Measurements from ENCODE around the gene LGALS16. TPM values are rescaled to one million over a fixed set of nuclear protein-coding genes. Genes with fewer than 3 reads are reported as not detected.
"Not testable (repeated sequence)": the region's sequence is repeated elsewhere in the genome, so short reads cannot be mapped to it uniquely, and the experiment has no call there.

Gene LGALS16, protein sequence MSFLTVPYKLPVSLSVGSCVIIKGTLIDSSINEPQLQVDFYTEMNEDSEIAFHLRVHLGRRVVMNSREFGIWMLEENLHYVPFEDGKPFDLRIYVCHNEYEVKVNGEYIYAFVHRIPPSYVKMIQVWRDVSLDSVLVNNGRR
- polyA plus RNA-seq (2013, experiment 1 of 2): not detected
- not detected for polyA plus RNA-seq (2013, experiment 2 of 2)

DNA sequence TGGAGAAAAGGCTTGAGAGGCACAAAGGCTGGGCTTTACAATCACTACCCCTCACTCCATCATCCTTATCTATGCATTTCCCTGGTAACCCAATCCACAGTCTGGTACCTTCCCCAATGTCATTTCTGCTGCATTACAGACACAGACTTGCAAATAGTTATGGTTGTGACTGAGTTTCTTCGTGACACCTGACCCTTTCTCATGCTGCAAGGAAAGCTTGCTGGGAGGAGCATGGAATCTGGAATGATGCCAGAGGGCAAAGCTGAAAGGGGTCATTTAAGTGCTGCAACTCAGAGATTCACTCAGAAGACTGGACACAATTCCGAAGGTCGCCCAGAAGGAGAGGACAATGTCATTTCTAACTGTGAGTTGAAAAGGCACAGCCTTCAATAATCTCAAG lies at the start of gene LGALS16:
Gene LGALS16, plus strand, starts transcription at position 301 of the 400 bp plus-strand sequence. Its CDS starts 49 bp downstream, at position 350.
- Histone ChIP-seq H3K9me3 (ENCODE audit: control insufficient read depth, low read length) (no peaks in the 10 kb centered on the region), H3K4me3 (ENCODE audit: extremely low read depth, insufficient read depth, low read length, poor library complexity, severe bottlenecking) (no peak within 1 kb of the TSS), H3K4me1 (ENCODE audit: control insufficient read depth, insufficient read depth, low read length, poor library complexity, severe bottlenecking) (no peaks in the 10 kb centered on the region), H3K36me3 (ENCODE audit: control insufficient read depth, insufficient read depth, low read length) (no peaks in the 10 kb centered on the region), H3K27ac (ENCODE audit: low read depth, low read length, severe bottlenecking) (no peak within 1 kb of the TSS)
- 0% methylated on average over 1 of the region's 3 CpGs for WGBS, 2 experiments (ENCODE audit: insufficient coverage in 2 of 2)

DNA sequence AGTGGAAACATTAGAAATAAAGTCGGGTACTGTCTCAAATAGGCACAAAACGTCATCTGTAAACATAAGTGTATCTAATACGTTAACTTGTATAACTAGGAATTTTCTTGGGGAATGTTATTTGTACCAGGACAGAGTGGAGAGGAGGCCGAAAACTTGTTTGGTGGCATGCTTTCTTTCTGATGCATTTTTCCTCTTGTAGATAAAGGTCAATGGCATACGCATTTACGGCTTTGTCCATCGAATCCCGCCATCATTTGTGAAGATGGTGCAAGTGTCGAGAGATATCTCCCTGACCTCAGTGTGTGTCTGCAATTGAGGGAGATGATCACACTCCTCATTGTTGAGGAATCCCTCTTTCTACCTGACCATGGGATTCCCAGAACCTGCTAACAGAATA lies 48.7 kb upstream of the LGALS16 start:
- WGBS, 2 experiments (ENCODE audit: insufficient coverage in 2 of 2): 83 to 84% methylated on average over 8 of the region's 9 CpGs

DNA sequence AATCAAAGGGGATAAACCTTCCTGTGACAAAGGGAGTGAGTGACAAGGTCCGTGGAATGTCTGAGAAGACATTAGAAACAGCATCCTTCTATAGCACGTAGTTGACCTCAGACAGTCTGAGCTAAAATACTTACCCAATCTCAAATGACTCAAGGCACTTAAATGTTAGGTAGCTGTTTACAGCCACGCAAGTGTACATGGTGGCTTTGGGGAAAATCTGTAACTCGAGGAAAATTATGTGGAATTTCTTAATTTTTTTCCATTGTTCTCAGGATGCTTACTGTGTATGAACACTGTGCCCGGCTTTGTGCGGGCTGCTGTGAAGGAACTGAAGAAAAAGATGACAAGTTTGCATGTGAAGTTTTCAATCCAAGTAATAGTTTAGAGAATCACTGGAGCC lies 48.2 kb upstream of the LGALS16 start:
- H3K27ac ChIP-seq (ENCODE audit: low read depth, low read length, severe bottlenecking): no peak overlapping the region

More for the DNA sequence above, 48.7 kb upstream of the LGALS16 start:
- no peaks in the 10 kb centered on the region for H3K4me1 ChIP-seq (ENCODE audit: control insufficient read depth, insufficient read depth, low read length, poor library complexity, severe bottlenecking)
- H3K36me3 ChIP-seq (ENCODE audit: control insufficient read depth, insufficient read depth, low read length): no peaks in the 10 kb centered on the region
- H3K27ac ChIP-seq (ENCODE audit: low read depth, low read length, severe bottlenecking): no peak overlapping the region
- no peaks in the 10 kb centered on the region for H3K9me3 ChIP-seq (ENCODE audit: control insufficient read depth, low read length)
- no peak overlapping the region for H3K4me3 ChIP-seq (ENCODE audit: extremely low read depth, insufficient read depth, low read length, poor library complexity, severe bottlenecking)

DNA sequence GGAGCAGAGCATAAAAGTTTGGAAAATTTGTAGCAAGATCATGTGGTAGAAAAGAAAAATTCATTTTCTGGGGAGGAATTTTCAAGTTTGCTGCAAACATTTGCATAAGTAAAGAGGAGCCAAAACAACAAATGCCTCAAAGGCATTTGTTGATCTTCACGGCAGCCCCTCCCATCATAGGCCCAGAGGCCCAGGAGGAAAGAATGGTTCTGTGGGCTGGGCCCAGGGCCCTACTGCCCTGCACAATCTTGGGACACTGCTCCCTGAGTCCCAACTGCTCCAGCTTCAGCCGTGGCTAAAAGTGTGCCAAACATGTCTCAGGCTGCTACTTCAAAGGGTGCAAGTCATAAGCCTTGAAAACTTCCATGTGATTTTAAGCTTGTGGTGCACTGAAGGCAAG lies 42.1 kb upstream of the LGALS16 start:
- Histone ChIP-seq H3K9me3 (ENCODE audit: control insufficient read depth, low read length) (peaks cover 13% of the 10 kb centered on the region), H3K4me3 (ENCODE audit: extremely low read depth, insufficient read depth, low read length, poor library complexity, severe bottlenecking) (no peak overlapping the region), H3K36me3 (ENCODE audit: control insufficient read depth, insufficient read depth, low read length) (no peaks in the 10 kb centered on the region), H3K4me1 (ENCODE audit: control insufficient read depth, insufficient read depth, low read length, poor library complexity, severe bottlenecking) (no peaks in the 10 kb centered on the region), H3K27ac (ENCODE audit: low read depth, low read length, severe bottlenecking) (no peak overlapping the region)
- WGBS, 2 experiments (ENCODE audit: insufficient coverage in 2 of 2): 20 to 77% methylated on average over 1 to 2 of the region's 2 CpGs

More for the DNA sequence above, 48.2 kb upstream of the LGALS16 start:
- Histone ChIP-seq H3K36me3 (ENCODE audit: control insufficient read depth, insufficient read depth, low read length) (no peaks in the 10 kb centered on the region), H3K9me3 (ENCODE audit: control insufficient read depth, low read length) (no peaks in the 10 kb centered on the region), H3K4me1 (ENCODE audit: control insufficient read depth, insufficient read depth, low read length, poor library complexity, severe bottlenecking) (no peaks in the 10 kb centered on the region), H3K4me3 (ENCODE audit: extremely low read depth, insufficient read depth, low read length, poor library complexity, severe bottlenecking) (no peak overlapping the region)
- WGBS, 2 experiments (ENCODE audit: insufficient coverage in 2 of 2): 47 to 58% methylated on average over 4 to 5 of the region's 6 CpGs

DNA sequence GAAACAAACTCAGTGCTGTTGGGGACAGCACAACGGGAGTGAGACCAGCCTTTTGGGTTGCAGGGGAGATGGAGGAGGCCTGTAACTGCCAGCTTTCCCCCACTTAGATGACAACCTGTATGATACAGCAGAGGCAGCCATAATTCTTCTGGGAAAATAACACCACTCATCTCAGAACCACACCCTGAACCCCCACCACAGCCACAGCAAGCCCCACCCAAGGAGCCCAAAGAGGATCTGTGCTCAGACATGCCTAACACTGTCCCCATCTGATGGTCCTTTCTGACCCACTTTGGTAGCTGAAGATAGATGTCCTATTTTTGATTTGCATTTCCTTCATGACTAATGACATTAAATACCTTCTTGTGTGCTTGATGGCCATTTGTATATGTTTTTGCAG lies 38.0 kb upstream of the LGALS16 start:
- no peak overlapping the region for H3K4me3 ChIP-seq (ENCODE audit: extremely low read depth, insufficient read depth, low read length, poor library complexity, severe bottlenecking)
- no peaks in the 10 kb centered on the region for H3K36me3 ChIP-seq (ENCODE audit: control insufficient read depth, insufficient read depth, low read length)
- WGBS, 2 experiments (ENCODE audit: insufficient coverage in 2 of 2): 29 to 60% methylated on average over 1 of the region's 1 CpG
- H3K9me3 ChIP-seq (ENCODE audit: control insufficient read depth, low read length): peaks cover 12% of the 10 kb centered on the region
- H3K27ac ChIP-seq (ENCODE audit: low read depth, low read length, severe bottlenecking): no peak overlapping the region
- H3K4me1 ChIP-seq (ENCODE audit: control insufficient read depth, insufficient read depth, low read length, poor library complexity, severe bottlenecking): no peaks in the 10 kb centered on the region

DNA sequence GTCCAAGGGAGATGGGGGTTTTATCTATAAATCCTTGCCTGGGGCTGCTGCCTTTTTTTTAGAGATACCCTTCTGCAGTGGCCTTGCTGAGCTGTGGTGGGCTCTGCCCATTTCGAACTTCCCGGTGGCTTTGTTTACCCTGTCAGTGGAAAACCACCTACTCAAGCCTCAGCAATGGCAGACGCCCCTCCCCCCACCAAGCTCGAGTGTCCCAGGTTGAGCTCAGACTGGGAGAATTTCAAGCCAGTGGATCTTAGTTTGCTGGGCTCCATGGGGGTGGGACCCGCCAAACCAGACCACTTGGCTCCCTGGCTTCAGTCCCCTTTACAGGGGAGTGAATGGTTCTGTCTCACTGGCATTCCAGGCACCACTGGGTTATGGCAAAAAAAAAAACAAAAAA lies 31.8 kb upstream of the LGALS16 start:
- Histone ChIP-seq H3K27ac (ENCODE audit: low read depth, low read length, severe bottlenecking) (no peak overlapping the region), H3K36me3 (ENCODE audit: control insufficient read depth, insufficient read depth, low read length) (no peaks in the 10 kb centered on the region), H3K4me3 (ENCODE audit: extremely low read depth, insufficient read depth, low read length, poor library complexity, severe bottlenecking) (no peak overlapping the region), H3K4me1 (ENCODE audit: control insufficient read depth, insufficient read depth, low read length, poor library complexity, severe bottlenecking) (no peaks in the 10 kb centered on the region), H3K9me3 (ENCODE audit: control insufficient read depth, low read length) (no peaks in the 10 kb centered on the region)
- WGBS, 2 experiments (ENCODE audit: insufficient coverage in 2 of 2): 45 to 67% methylated on average over 1 to 4 of the region's 5 CpGs

DNA sequence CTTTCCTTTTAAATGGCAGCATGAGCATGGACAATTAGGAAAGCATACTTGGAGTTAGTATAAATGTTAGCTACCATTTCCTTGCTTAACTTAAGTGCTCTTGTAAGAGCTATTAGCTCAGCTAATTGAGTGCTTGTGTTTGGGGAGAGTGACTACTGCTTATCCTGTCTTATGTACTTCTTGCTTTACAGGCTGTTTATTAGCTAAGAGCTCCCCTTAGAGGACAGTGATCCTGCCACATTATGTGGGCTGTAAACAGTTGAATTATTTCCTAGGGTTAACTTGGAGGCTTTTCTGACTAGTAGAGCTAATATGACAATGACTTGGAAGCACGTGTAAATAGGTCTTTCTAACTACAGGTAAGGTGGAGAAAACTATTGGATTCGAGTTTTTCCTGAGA lies 28.1 kb upstream of the LGALS16 start:
- WGBS, 2 experiments (ENCODE audit: insufficient coverage in 2 of 2): 17 to 50% methylated on average over 1 of the region's 2 CpGs
- H3K4me3 ChIP-seq (ENCODE audit: extremely low read depth, insufficient read depth, low read length, poor library complexity, severe bottlenecking): not testable (repeated sequence)

DNA sequence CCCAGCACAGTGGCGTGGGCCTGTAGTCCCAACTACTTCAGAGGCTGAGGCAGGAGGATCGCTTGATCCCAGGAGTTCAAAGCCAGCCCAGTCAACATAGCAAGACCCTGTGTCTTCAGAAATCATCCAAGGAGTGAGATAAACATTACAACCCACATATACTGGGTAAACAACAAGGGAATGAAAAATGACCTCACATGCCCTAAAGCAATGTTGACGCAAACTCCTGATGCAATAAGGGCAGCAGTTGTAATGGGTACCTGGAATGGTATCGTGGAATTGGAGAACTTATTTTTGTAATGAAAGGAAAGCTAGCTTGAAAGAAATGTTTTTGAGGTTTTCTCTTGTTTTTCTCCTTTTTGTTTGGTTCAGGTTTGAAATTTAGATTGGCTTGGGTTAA lies 24.5 kb upstream of the LGALS16 start:
- no peak overlapping the region for H3K27ac ChIP-seq (ENCODE audit: low read depth, low read length, severe bottlenecking)
- WGBS, 2 experiments (ENCODE audit: insufficient coverage in 2 of 2): 83 to 89% methylated on average over 3 to 4 of the region's 4 CpGs
- H3K36me3 ChIP-seq (ENCODE audit: control insufficient read depth, insufficient read depth, low read length): no peaks in the 10 kb centered on the region
- H3K4me1 ChIP-seq (ENCODE audit: control insufficient read depth, insufficient read depth, low read length, poor library complexity, severe bottlenecking): no peaks in the 10 kb centered on the region
- no peak overlapping the region for H3K4me3 ChIP-seq (ENCODE audit: extremely low read depth, insufficient read depth, low read length, poor library complexity, severe bottlenecking)
- H3K9me3 ChIP-seq (ENCODE audit: control insufficient read depth, low read length): no peaks in the 10 kb centered on the region

More for the DNA sequence above, 28.1 kb upstream of the LGALS16 start:
- not testable (repeated sequence) for H3K27ac ChIP-seq (ENCODE audit: low read depth, low read length, severe bottlenecking); H3K36me3 ChIP-seq (ENCODE audit: control insufficient read depth, insufficient read depth, low read length); H3K9me3 ChIP-seq (ENCODE audit: control insufficient read depth, low read length); H3K4me1 ChIP-seq (ENCODE audit: control insufficient read depth, insufficient read depth, low read length, poor library complexity, severe bottlenecking)

DNA sequence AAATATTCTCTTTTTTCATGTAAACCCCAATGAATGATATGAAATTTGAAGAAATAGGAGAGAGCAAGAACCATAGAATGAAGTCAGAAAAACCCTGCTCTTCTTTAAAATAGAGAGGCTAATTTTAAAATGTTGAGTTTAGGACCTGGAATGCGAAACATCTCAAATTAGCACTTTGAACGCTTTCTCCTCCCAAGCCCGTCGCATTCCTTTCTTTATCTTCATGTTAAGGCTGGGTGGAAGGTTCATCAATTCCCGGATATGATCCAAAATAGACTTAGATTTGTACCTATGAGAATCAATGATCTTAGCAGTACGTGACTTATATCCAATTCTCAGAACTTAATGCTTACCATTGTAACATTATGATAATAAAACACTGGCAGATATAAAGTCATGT lies 24.1 kb upstream of the LGALS16 start:
- WGBS, 2 experiments (ENCODE audit: insufficient coverage in 2 of 2): no CpG with 5 or more reads among the region's 6 CpGs
- H3K9me3 ChIP-seq (ENCODE audit: control insufficient read depth, low read length): no peaks in the 10 kb centered on the region
- no peak overlapping the region for H3K4me3 ChIP-seq (ENCODE audit: extremely low read depth, insufficient read depth, low read length, poor library complexity, severe bottlenecking)

DNA sequence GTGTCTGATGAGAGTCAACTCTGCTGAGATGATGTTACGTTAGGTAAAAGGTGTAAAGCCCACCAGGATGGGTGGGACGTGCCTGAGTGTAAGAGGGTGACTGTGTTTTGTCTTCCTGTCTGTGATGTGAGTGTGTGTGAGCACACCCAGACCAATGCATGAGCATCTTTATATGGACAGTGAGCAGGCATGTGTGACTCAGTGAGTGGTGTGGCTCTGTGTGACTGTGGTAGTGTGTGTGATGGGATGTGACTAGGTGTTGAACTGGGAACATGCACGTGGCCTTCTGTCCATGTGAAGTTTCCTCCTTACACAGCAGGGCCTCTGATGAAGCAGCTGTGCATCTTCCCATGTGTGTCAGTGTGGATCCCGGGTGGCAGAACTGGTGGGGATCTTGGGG lies 17.8 kb upstream of the LGALS16 start:
- WGBS, 2 experiments (ENCODE audit: insufficient coverage in 2 of 2): 45 to 56% methylated on average over 2 to 4 of the region's 4 CpGs
- H3K9me3 ChIP-seq (ENCODE audit: control insufficient read depth, low read length): no peaks in the 10 kb centered on the region
- H3K36me3 ChIP-seq (ENCODE audit: control insufficient read depth, insufficient read depth, low read length): no peaks in the 10 kb centered on the region
- no peak overlapping the region for H3K27ac ChIP-seq (ENCODE audit: low read depth, low read length, severe bottlenecking)
- no peak overlapping the region for H3K4me3 ChIP-seq (ENCODE audit: extremely low read depth, insufficient read depth, low read length, poor library complexity, severe bottlenecking)
- no peaks in the 10 kb centered on the region for H3K4me1 ChIP-seq (ENCODE audit: control insufficient read depth, insufficient read depth, low read length, poor library complexity, severe bottlenecking)

More for the DNA sequence above, 24.1 kb upstream of the LGALS16 start:
- H3K36me3 ChIP-seq (ENCODE audit: control insufficient read depth, insufficient read depth, low read length): no peaks in the 10 kb centered on the region
- H3K27ac ChIP-seq (ENCODE audit: low read depth, low read length, severe bottlenecking): no peak overlapping the region
- H3K4me1 ChIP-seq (ENCODE audit: control insufficient read depth, insufficient read depth, low read length, poor library complexity, severe bottlenecking): no peaks in the 10 kb centered on the region

DNA sequence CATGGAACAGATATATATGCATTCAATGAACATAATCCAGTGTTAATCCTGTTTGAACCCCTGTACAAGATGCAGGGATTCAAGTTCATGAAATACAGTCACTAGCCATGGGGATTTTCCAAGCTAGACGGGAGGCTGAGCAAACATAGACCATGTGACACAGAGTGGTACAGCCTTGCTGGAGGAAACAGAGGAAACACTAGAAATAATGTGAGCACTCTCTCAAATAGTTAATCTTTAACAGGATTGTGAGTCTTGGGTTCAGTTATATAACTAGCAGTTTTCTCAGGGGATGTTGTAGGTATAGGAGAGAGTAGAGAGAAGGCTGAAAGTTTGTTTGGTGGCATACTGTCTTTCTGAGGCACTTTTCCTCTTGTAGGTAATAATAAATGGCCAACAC lies 13.9 kb upstream of the LGALS16 start:
- Histone ChIP-seq H3K4me1 (ENCODE audit: control insufficient read depth, insufficient read depth, low read length, poor library complexity, severe bottlenecking) (no peaks in the 10 kb centered on the region), H3K9me3 (ENCODE audit: control insufficient read depth, low read length) (no peaks in the 10 kb centered on the region), H3K36me3 (ENCODE audit: control insufficient read depth, insufficient read depth, low read length) (no peaks in the 10 kb centered on the region), H3K4me3 (ENCODE audit: extremely low read depth, insufficient read depth, low read length, poor library complexity, severe bottlenecking) (no peak overlapping the region), H3K27ac (ENCODE audit: low read depth, low read length, severe bottlenecking) (no peak overlapping the region)
- WGBS, 2 experiments (ENCODE audit: insufficient coverage in 2 of 2): 0 to 40% methylated on average over 1 of the region's 1 CpG
